GM12892 (cell line): ENCODE data around the gene CR1.

ENCODE experiments used
- POLR2A ChIP-seq: IDR thresholded peaks from 2 replicates; pipeline ENCODE4 v1.6.1; 2011; ENCODE audit warnings: low read depth, low read length, control low read depth
- POLR2AphosphoS5 ChIP-seq: IDR thresholded peaks from 2 replicates; pipeline ENCODE4 v1.6.1; 2011; ENCODE audit warnings: low read depth, low read length, control low read depth

GRCh38 chr1:207647671-207648333, 151.8 kb downstream of the CR1 start:
- TF ChIP-seq POLR2A (no peak), POLR2AphosphoS5 (no peak)
